Liver (tissue), 9 donors: ENCODE data around the gene FAM163A. TPM values are rescaled to one million over a fixed set of nuclear protein-coding genes. Genes with fewer than 3 reads are reported as not detected.

ENCODE experiments used
- DNase-seq: peaks from one replicate; pipeline ENCODE4 v3.0.0-alpha.2; 2017; ENCODE audit warnings: low spot score
- H3K27ac ChIP-seq, 2 donors: one replicate each; pipeline ENCODE4 v1.7.0; 2013; ENCODE audit warnings: inconsistent platforms in 2 of 2, low read length in 2 of 2, control low read depth in 1 of 2, low read depth in 1 of 2, mild to moderate bottlenecking in 1 of 2
- H3K27me3 ChIP-seq, 4 donors: one replicate each; pipeline versions ENCODE4 v1.6.1 to v1.7.0; 2013; ENCODE audit warnings: low read length in 3 of 4, inconsistent platforms in 1 of 4, mild to moderate bottlenecking in 1 of 4, moderate library complexity in 1 of 4; ENCODE audit not compliant: control insufficient read depth in 4 of 4, insufficient read depth in 4 of 4
- H3K36me3 ChIP-seq, 4 donors: one replicate each; pipeline versions ENCODE4 v1.6.1 to v1.7.0; 2013; ENCODE audit warnings: low read length in 3 of 4, mild to moderate bottlenecking in 3 of 4, low read depth in 1 of 4, moderate library complexity in 1 of 4; ENCODE audit not compliant: control insufficient read depth in 4 of 4, insufficient read depth in 3 of 4
- H3K4me1 ChIP-seq, 4 donors: one replicate each; pipeline versions ENCODE4 v1.6.1 to v1.7.0; 2013; ENCODE audit warnings: low read length in 3 of 4, mild to moderate bottlenecking in 3 of 4, moderate library complexity in 1 of 4; ENCODE audit not compliant: control insufficient read depth in 4 of 4, insufficient read depth in 4 of 4
- H3K4me3 ChIP-seq, 3 donors: one replicate each; pipeline versions ENCODE4 v1.6.1 to v1.7.0; 2013; ENCODE audit warnings: low read length in 3 of 3, control low read depth in 1 of 3, low read depth in 1 of 3, mild to moderate bottlenecking in 1 of 3
- H3K9ac ChIP-seq, 2 donors: one replicate each; pipeline ENCODE4 v1.7.0; 2013; ENCODE audit warnings: low read length in 2 of 2, mild to moderate bottlenecking in 2 of 2, moderate library complexity in 2 of 2, control low read depth in 1 of 2, low read depth in 1 of 2
- H3K9me3 ChIP-seq, 4 donors: one replicate each; pipeline versions ENCODE4 v1.6.1 to v1.7.0; 2013; ENCODE audit warnings: low read length in 3 of 4; ENCODE audit not compliant: control insufficient read depth in 4 of 4
- EGR1 ChIP-seq, 2 donors: IDR thresholded peaks; 2 replicates each; pipeline ENCODE4 v1.6.1; 2016 to 2018; ENCODE audit warnings: antibody characterized with exemption in 2 of 2, low read depth in 2 of 2
- FOXA1 ChIP-seq: IDR thresholded peaks from 2 replicates; pipeline ENCODE4 v1.6.1; 2016; ENCODE audit warnings: antibody characterized with exemption
- FOXA2 ChIP-seq: IDR thresholded peaks from 2 replicates; pipeline ENCODE4 v1.6.1; 2016; ENCODE audit warnings: antibody characterized with exemption
- GABPA ChIP-seq, 2 donors: IDR thresholded peaks in 1 of 2; conservative IDR thresholded peaks in 1 of 2; 2 replicates each; pipeline ENCODE4 v1.6.1; 2016; ENCODE audit warnings: antibody characterized with exemption in 2 of 2, mild to moderate bottlenecking in 1 of 2, moderate library complexity in 1 of 2
- HNF4G ChIP-seq: IDR thresholded peaks from 2 replicates; pipeline ENCODE4 v1.6.1; 2016; ENCODE audit warnings: antibody characterized with exemption
- JUND ChIP-seq, 2 donors: IDR thresholded peaks; 2 replicates each; pipeline ENCODE4 v1.6.1; 2016; ENCODE audit warnings: antibody characterized with exemption in 2 of 2
- NR2F2 ChIP-seq: IDR thresholded peaks from 2 replicates; pipeline ENCODE4 v1.6.1; 2016; ENCODE audit warnings: antibody characterized with exemption
- RAD21 ChIP-seq, 2 donors: IDR thresholded peaks; 2 replicates each; pipeline ENCODE4 v1.6.1; 2016; ENCODE audit warnings: antibody characterized with exemption in 2 of 2, mild to moderate bottlenecking in 2 of 2
- REST ChIP-seq: IDR thresholded peaks from 2 replicates; pipeline ENCODE4 v1.6.1; 2016; ENCODE audit warnings: antibody characterized with exemption, mild to moderate bottlenecking
- RXRA ChIP-seq, 2 donors: IDR thresholded peaks; 2 replicates each; pipeline ENCODE4 v1.6.1; 2017 to 2018; ENCODE audit warnings: antibody characterized with exemption in 2 of 2, mild to moderate bottlenecking in 1 of 2
- SP1 ChIP-seq: IDR thresholded peaks from 2 replicates; pipeline ENCODE4 v1.6.1; 2018; ENCODE audit warnings: antibody characterized with exemption, mild to moderate bottlenecking
- TAF1 ChIP-seq: conservative IDR thresholded peaks from 2 replicates; pipeline ENCODE4 v1.6.1; 2016; ENCODE audit warnings: antibody characterized with exemption, mild to moderate bottlenecking
- YY1 ChIP-seq: IDR thresholded peaks from 2 replicates; pipeline ENCODE4 v1.6.1; 2016; ENCODE audit warnings: antibody characterized with exemption, mild to moderate bottlenecking
- ZBTB33 ChIP-seq: IDR thresholded peaks from 2 replicates; pipeline ENCODE4 v1.6.1; 2016; ENCODE audit warnings: antibody characterized with exemption
- WGBS: extraction: QIAGEN DNeasy Blood & Tissue Kit; methylation state at CpG from one replicate; pipeline ENCODE4 v1.1.7; 2013; 5-methylcytosine and 5-hydroxymethylcytosine counted together
- polyA plus RNA-seq, 2 donors: library from polyadenylated mRNA; stranded (reverse) in 1 of 2; unstranded in 1 of 2; fragments of 200-250 nt in 1 of 2; fragments of >200 nt in 1 of 2; fragmentation: Nextera tagmentation in 1 of 2; extraction: Ambion mirVana in 1 of 2; gene quantifications; one replicate each; pipeline versions ENCODE4 v1.2.1 to v1.2.3, GENCODE V29; 2013 to 2015
- total RNA-seq, 2 donors: library from RNA; depleted of rRNA; stranded (reverse); fragments of >200 nt; gene quantifications; one replicate each; pipeline ENCODE4 v1.2.3, GENCODE V29; 2014
- TF ChIP-seq, protein P1 (sequence below): IDR thresholded peaks from 2 replicates; pipeline ENCODE4 v1.6.1; 2016; ENCODE audit warnings: antibody characterized with exemption
- TF ChIP-seq, protein P2 (sequence below): fragments of 150-350 bp; IDR thresholded peaks from 2 replicates; pipeline ENCODE4 v1.5.1; 2017; ENCODE audit warnings: improper control_type of control experiment, low read depth, low read length; ENCODE audit not compliant: missing input control
- donor health status: healthy.
- donor health status: healthy.
- donor health status: healthy.
- donor health status: healthy.
- donor health status: healthy.

The FAM163A gene
- total and polyA plus RNA-seq, 4 donors = 0.07 TPM; not detected in 3

DNA sequence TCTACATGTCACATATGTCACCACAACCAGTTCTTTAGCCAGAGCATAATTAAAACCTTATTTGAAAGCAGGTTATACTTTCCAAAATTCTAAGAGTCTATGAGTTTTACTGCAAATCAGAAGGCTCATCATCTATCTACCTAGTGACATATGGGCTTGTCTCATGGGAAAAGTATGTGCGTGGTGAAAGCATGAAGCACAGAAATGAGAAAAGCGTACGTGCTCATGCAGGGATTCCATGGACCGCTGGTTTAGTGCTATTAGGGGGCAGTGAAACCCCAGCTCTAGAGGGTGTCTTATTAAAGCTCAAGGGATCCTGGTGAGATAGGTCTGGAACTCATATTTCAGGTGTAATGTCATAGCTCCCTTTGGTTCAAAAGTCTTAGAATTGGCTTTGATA lies 50.2 kb downstream of the FAM163A start (continued):
- TF ChIP-seq REST (no peak), NR2F2 (no peak), FOXA1 (no peak), RAD21 (IDR thresholded peaks at IDR 0.05) (no peak), TAF1 (no peak), YY1 (no peak)
- TF ChIP-seq, protein P1, sequence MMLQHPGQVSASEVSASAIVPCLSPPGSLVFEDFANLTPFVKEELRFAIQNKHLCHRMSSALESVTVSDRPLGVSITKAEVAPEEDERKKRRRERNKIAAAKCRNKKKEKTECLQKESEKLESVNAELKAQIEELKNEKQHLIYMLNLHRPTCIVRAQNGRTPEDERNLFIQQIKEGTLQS = no peak

DNA sequence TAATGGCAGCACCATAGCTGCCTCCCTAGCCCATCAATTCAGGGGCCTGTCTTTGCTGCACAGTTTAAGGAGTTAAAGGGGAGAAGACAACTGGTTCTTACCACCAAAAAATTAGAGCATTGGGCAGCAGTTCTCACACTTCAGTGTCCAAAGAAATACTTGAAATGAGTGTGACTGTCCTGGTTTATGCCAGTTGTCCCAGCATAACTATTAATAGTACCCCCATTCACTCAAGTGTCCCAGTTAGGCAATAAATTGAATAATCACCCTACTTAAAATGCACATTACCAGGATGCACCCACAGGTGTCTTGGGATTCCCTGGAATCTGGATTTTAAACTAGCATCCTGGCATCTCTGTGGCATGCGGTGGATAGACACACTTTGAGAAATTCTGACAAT lies 51.1 kb downstream of the FAM163A start:
- no peaks in the 10 kb centered on the region for H3K4me1 ChIP-seq
- H3K4me3 ChIP-seq = no peak overlapping the region
- 86% methylated on average over 1 of the region's 1 CpG for WGBS
- H3K27me3 ChIP-seq = no peaks in the 10 kb centered on the region
- DNase-seq = no peak
- no peak for TF ChIP-seq JUND (IDR thresholded peaks at IDR 0.05)
- no peak for TF ChIP-seq ZBTB33
- TF ChIP-seq HNF4G = no peak
- TF ChIP-seq NR2F2 = no peak
- TF ChIP-seq, protein P1 = no peak
- TF ChIP-seq EGR1 (IDR thresholded peaks at IDR 0.05; ENCODE audit: low read depth in 2 of 2) = no peak
- TF ChIP-seq, protein P2, sequence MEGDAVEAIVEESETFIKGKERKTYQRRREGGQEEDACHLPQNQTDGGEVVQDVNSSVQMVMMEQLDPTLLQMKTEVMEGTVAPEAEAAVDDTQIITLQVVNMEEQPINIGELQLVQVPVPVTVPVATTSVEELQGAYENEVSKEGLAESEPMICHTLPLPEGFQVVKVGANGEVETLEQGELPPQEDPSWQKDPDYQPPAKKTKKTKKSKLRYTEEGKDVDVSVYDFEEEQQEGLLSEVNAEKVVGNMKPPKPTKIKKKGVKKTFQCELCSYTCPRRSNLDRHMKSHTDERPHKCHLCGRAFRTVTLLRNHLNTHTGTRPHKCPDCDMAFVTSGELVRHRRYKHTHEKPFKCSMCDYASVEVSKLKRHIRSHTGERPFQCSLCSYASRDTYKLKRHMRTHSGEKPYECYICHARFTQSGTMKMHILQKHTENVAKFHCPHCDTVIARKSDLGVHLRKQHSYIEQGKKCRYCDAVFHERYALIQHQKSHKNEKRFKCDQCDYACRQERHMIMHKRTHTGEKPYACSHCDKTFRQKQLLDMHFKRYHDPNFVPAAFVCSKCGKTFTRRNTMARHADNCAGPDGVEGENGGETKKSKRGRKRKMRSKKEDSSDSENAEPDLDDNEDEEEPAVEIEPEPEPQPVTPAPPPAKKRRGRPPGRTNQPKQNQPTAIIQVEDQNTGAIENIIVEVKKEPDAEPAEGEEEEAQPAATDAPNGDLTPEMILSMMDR = no peak
- TF ChIP-seq FOXA2 = no peak
- no peak for TF ChIP-seq REST
- TF ChIP-seq GABPA (IDR thresholded peaks at IDR 0.05 in 1 of 2, conservative IDR thresholded peaks at IDR 0.05 in 1 of 2) = no peak
- no peak for TF ChIP-seq RXRA (IDR thresholded peaks at IDR 0.05)
- TF ChIP-seq SP1 = no peak
- H3K9ac ChIP-seq = no peak overlapping the region
- H3K36me3 ChIP-seq = no peaks in the 10 kb centered on the region
- H3K27ac ChIP-seq = no peak overlapping the region
- H3K9me3 ChIP-seq = no peaks in the 10 kb centered on the region
